ENCODE measurements around the gene SPOUT1.
"Not testable (repeated sequence)": the region's sequence is repeated elsewhere in the genome, so short reads cannot be mapped to it uniquely, and the experiment has no call there.

SPOUT1 gene

GRCh38 chr9:128829477-128830251 lies at the start of gene SPOUT1:
Gene SPOUT1 (minus strand): TSS chr9:128829794. CDS start chr9:128829780, 14 bp downstream.
- peak; percentile 82 to 95 for DNase-seq

- DNase-seq: no peak
Measured at GRCh38 chr9:128877852-128878251, 48.3 kb upstream of the SPOUT1 start.

- DNase-seq: not testable (repeated sequence)
Measured at GRCh38 chr9:128870941-128871265, 41.3 kb upstream of the SPOUT1 start.

- DNase-seq: no peak
Measured at GRCh38 chr9:128870128-128870940, 40.7 kb upstream of the SPOUT1 start.

GRCh38 chr9:128863647-128864046 lies 34.1 kb upstream of the SPOUT1 start:
- peak; percentile 20 to 61 for DNase-seq

GRCh38 chr9:128862401-128862851 lies 32.8 kb upstream of the SPOUT1 start:
- no peak for DNase-seq

- no peak for DNase-seq
Measured at GRCh38 chr9:128861501-128861900, 31.9 kb upstream of the SPOUT1 start.

GRCh38 chr9:128860937-128861336 lies 31.3 kb upstream of the SPOUT1 start:
- no peak for DNase-seq

- DNase-seq: not testable (repeated sequence)
Measured at GRCh38 chr9:128858476-128858875, 28.9 kb upstream of the SPOUT1 start.

GRCh38 chr9:128854454-128854853 lies 24.9 kb upstream of the SPOUT1 start:
- not testable (repeated sequence) for DNase-seq

- not testable (repeated sequence) for DNase-seq
Measured at GRCh38 chr9:128852646-128853045, 23.1 kb upstream of the SPOUT1 start.

- DNase-seq: peak; percentile 11 to 66
Measured at GRCh38 chr9:128851779-128852600, 22.4 kb upstream of the SPOUT1 start.

GRCh38 chr9:128851024-128851423 lies 21.4 kb upstream of the SPOUT1 start:
- DNase-seq: not testable (repeated sequence)

- no peak for DNase-seq
Measured at GRCh38 chr9:128847803-128848202, 18.2 kb upstream of the SPOUT1 start.

GRCh38 chr9:128846680-128847030 lies 17.1 kb upstream of the SPOUT1 start:
- no peak for DNase-seq

- peak in 1 of 2 experiments; percentile 46 for DNase-seq
Measured at GRCh38 chr9:128845186-128845931, 15.8 kb upstream of the SPOUT1 start.

GRCh38 chr9:128843171-128843570 lies 13.6 kb upstream of the SPOUT1 start:
- not testable (repeated sequence) for DNase-seq

GRCh38 chr9:128841694-128842492 lies 12.3 kb upstream of the SPOUT1 start:
- no peak for DNase-seq

GRCh38 chr9:128840524-128840923 lies 10.9 kb upstream of the SPOUT1 start:
- no peak for DNase-seq

- no peak for DNase-seq
Measured at GRCh38 chr9:128838338-128838737, 8.7 kb upstream of the SPOUT1 start.

- no peak for DNase-seq
Measured at GRCh38 chr9:128836509-128837145, 7.0 kb upstream of the SPOUT1 start.

All from NCI-H524 (cell line).